ENCODE data around the gene CSNK2B.

- no peak for TF ChIP-seq CHD4 (IDR thresholded peaks at IDR 0.05; ENCODE audit: borderline replicate concordance)
- TF ChIP-seq POLR2A (IDR thresholded peaks at IDR 0.05; ENCODE audit: low read length) = no peak
- TF ChIP-seq CTCF (IDR thresholded peaks at IDR 0.05) = no peak
These were observed 38.1 kb upstream of the CSNK2B start for GRCh38 chr6:31627690-31628287.
